GM19240 (cell line): ENCODE measurements around the gene OCA2.

ENCODE experiments used
- DNase-seq: peaks from one replicate; pipeline ENCODE4 v3.0.0; 2011; ENCODE audit warnings: low spot score; ENCODE audit not compliant: insufficient read length

OCA2 gene

DNA sequence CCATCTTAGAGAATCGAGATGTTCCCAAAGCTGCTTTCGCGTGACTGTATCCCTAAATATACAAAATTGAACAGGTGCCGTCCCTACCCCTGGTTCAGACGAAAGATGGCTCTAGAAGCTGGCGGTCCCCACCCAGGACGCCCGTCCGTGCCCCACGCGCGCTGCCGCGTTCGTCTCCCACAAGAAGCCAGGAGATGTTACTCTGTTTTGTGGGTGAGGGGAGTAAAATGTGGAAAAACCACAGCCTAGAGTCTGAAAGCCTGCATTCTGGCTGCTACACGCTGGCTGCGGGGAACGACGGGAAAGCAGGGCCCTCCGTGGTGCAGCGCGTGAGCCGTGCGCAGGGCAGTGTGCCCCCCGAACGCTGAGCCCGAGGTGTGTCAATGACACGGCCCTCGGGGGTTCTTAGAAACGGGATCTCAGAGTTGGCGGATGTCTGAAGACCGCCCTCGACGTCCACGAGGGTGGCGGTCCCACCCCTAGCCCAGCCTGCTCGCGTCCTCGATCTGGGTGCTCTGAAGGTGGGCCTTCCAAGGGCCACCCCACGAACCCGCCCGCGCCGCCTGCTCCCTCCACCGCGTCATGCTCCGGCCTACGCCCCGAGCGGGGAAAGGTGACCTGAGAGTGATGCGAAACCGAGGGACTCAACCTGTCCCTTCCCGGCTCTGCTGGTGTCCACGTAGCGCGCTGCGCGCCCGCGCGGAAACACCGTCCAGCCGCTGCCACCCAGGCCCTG lies 95.6 kb downstream of the OCA2 start:
- DNase-seq: no peak

DNA sequence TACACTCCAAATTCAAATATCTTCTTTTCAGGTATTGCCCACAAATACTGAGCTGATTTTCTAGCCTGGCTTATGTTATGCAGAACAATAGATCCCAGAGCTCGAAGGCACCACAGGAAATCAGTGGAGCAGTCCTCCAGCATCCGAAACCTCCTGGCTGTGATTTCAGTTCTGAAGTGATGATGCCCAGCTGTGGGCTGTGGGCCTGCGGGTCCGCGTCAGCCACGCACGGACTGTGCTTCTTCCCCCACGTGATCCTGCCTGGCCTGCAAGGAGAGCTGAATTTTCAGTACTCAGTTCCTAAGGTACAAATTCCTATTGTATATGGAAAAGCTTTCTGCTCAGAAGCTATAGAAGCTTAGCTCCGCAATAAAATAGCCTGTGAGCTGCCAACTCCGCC lies 96.2 kb downstream of the OCA2 start:
- no peak for DNase-seq

DNA sequence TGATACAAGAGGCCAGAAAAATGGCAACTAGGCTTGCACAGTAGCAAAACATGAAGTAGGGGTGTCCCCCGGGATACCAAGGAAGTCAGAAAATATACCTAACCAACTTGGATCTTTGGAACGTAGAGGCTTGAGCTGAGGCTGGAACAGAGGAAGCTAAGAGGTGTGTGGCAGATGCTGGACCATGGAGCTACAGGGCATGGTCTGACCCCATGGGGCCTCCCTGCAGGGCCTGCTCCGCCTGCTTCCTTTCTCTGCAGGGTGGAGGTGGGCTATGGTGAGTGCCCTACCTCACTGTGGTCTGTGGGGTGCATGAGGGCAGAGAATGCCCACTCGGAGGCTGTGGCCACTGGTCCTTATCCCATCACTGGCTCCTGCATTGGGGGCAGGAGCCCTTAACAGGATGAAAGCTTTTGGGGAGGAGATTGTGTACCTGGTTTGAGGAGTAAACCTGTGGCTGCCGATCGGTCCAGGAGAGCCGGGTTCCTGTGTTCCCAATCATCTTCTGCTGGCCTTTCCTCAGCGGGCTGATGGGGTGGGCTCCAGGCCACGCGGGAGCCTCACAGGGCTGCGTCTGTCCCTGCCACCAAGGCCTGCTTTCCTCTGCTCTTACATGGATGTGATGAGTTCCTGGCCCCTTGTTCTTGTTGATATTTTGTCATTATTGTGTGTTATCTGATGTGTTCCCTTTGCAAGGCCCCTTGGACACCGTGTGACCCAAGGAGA lies 96.8 kb downstream of the OCA2 start:
- DNase-seq: no peak

DNA sequence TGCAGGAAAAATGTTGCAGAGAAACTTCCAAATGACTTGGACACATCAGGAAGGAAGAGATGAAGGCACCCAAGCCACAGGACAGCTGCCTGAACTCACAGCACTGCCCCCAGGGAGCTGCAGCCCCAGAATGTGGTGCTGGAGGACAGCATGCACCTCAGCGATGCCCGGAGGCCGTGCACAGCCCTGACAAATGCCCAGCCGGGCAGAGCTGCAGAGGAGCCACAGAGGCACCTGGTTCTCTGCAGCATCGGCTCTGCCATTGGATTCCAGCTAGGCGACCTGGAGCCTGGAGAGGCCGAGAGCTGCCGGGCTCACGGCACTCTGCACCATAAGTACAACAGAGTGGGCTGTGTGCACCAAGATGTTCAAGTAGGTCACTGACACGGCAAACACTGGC lies 97.5 kb downstream of the OCA2 start:
- no peak for DNase-seq

DNA sequence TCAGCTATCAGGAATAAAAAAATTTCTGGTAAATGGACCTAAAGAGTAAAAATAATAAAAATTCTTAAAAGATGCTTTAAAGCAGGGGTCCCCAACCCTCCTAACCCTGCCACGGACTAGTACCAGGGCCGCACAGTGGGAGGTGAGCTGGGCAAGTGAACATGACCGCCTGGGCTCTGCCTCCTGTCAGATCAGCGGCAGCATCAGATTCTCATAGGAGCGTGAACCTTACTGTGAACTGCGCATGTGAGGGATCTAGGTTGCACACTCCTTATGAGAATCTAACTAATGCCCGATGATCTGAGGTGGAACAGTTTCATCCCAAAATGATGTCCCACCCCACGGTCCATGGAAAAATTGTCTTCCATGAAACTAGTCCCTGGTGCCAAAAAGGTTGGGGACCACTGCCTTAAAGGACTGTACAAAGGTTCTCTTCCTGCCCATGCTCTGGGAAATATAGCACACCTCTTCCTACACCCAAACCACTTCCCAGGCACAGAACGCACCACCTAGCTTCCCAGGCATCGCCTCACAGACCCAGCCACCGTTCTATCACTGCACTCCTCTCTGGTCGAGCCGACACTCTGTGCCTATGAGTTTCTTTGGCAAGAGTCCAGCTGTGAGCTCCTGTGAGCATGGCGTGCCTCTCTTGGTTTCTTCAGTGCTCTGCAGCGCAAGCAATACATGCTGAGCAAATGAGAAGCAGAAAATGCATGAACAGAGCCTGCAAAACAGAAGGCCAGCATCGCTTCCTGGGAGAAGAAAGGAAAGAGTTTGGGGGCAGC lies 104.9 kb downstream of the OCA2 start:
- no peak for DNase-seq

DNA sequence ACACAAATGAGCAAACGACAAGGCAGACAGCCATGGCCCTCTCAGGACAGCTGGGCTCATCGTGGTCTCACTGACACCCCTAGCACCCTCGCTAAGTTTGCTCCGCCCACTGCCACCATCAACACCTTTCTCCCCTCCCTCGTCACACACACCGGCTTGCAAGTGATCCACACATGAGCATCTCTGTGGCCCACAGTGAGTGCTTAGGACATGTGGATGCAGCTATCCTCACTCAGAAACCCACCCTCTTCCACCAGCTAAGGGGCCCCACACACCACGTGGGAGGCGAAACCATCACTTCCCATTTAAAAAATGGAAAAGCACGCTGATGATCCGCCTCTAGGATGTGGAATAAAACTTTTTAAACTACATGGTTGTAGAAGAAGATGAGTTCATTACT lies 105.6 kb downstream of the OCA2 start:
- DNase-seq: no peak

DNA sequence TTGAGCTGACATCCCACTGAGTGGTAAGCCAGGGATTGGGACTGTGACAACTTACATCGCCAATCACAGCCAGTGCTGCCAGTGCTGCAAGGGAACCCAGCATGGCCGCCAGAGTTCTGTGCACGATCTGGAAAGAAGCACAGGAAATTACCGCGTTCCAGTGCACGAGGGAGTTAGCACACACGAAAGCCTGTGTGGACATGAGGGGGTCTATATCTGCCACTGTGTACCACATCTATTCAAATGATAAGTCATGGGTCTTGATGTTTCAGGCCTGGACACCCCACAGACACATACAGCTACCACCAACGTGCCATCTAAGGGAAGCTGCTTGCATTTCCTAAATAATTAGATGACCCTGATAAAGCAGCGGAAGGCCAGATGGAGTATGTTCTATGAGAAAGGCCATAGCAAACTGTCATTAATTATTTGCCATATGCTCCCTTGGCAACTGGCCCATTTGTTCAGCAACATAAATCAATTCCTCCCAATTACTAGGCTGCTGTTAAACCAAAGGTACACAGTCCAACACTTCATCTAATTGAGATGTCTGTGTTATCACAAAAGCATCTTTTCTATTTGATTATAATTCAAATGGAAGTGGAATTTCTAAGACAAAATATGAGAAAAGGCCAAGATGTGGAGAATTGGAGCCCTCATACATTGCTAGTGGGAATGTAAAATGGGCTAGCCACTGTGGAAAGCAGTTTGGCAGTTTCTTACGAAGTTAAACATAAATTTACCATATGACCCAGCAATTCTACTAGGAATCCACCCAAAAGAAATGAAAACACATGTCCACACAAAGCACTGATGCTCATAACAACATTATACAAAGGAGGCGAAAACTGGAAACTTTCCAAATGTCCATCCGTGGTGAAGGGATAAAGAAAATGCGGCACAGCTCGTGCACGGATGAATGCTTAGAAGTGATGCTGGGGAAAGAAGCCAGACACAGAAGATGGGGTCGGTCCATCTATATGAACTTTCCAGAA lies 108.3 kb downstream of the OCA2 start:
- no peak for DNase-seq

DNA sequence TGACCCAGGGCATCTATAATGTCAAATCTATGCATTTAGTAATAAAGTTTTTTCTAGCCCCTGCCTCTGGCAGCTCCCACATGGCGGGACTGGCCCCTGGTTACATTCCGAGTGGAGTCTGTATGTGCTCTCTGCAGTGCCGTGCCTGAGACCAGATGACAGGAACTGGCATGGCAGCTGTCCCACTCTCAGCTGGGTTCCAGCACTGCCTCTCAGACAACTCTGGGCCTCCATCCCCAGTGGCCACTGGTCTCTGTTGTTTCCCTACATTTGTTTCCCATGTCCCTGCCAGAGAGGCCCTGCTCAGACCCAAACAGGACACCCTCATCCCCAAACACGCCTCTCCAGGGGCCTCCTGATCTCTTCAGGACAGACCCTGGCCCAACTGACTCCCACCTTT lies 109.3 kb downstream of the OCA2 start:
- no peak for DNase-seq

DNA sequence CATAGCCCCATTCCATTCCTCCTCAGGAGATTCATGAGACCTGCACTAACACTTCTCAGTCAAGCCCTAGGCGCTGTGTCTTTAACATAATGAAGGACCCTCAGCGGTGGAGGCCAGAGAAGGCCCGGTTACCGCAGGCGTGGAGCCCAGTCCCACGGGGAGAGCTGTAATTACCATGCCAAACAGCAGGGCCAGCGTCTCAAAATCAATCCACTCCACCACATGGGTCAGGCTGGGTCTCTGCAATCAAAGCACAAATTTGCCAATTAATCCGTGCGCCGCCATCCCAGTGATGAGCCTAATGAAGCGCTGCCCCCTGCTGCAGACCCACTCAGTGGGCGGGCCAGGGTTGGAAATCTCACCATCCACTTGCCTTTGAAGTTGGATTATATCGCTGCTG lies 109.7 kb downstream of the OCA2 start:
- no peak for DNase-seq

DNA sequence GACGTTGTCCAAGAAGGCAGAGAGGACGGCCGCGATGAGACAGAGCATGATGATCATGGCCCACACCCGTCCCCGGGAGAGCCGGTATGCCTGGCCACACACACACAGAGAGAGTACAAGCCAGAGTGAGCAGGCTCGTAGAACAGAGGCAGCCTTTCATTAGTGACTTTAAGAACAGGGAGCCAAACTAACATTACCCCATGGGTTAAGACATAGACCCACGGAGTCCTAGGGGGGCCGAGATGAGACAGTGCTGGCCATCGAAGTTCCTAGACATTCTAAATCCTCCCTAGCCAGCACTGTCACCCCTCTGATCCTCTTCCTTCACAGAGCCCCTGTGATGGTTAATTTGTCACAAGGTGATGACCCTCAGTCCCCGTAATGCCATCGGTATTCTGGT lies 114.0 kb downstream of the OCA2 start:
- no peak for DNase-seq

DNA sequence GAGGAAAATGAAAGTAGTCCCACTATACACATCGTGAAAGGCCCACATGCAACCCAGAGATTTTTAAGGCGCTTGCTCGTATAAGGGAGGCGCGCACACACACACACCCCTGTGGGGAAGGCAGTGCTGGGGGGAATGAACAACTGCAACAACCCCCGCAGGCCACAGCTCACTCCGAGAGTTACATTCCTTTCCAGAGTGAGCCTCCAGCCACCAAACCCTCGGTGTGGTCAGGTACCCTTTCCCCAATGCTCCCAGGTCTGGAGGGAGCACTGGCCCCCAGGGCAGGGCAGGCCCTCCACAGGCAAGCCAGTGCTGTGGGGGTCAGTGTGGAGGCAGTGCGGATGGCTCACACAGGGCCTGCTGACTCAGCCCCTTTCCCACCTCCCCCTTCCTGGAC lies 115.6 kb downstream of the OCA2 start:
- DNase-seq: no peak

DNA sequence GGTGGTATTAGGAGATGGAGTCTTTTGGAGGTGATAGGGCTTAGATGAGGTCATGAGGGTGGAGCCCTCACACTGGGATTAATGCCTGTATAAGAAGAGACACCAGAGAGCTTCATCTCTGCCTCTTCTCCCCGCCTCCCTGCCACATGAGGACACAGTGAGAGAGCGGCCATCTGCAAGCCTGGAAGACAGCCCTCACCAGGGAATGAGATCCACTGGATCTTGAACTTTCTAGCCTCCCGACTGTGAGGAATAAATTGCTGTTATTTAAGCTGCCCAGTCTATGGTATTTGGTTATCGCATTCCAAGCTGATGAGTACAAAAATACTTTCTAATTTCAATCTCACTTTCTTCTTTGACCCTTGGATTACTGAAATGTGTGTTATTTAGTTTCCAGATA lies 121.4 kb downstream of the OCA2 start:
- DNase-seq: no peak

DNA sequence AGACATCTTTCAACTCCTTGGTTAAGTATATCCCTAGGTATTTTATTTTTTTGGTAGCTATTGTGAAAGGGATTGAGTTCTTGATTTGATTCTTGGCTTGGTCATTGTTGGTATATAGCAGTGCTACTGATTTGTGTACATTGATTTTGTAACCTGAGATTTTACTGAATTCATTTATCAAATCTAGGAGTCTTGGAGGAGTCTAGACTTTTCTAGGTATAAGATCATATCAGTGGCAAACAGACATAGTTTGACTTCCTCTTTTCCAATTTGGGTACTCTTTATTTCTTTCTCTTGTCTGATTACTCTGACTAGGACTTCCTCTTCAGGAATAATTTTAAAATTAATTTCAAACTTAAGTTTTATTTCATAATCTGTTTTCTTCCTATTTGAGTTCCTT lies 125.2 kb downstream of the OCA2 start:
- no peak for DNase-seq

DNA sequence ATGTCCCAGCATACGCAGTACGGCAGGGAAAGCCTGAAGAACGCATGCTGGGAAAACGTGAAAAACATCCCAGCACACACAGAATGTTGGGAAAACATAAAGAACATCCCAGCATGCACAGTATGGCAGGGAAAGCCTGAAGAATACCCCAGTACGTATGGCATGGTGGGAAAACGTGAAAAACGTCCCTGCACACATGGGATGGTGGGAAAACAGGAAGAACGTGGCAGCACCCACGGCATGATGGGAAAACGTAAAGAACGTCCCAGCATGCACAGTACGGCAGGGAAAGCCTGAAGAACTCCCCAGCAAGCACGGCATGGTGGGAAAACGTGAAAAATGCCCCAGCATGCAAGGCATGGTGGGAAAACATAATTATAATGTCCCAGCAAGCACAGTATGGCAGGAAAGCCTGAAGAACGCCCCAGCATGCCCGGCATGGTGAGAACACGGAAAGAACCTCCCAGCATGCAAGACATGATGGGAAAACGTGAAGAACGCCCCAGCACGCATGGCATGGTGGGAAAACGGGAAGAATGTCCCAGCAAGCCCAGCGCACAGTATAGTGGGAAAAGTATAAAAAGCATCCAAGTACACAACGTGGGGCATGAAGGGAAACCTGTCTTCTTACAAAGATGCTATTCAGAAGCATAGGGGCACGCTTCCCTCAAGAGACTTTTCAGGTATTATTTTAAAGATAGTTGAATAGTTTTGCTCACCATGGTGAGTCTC lies 128.3 kb downstream of the OCA2 start:
- no peak for DNase-seq

DNA sequence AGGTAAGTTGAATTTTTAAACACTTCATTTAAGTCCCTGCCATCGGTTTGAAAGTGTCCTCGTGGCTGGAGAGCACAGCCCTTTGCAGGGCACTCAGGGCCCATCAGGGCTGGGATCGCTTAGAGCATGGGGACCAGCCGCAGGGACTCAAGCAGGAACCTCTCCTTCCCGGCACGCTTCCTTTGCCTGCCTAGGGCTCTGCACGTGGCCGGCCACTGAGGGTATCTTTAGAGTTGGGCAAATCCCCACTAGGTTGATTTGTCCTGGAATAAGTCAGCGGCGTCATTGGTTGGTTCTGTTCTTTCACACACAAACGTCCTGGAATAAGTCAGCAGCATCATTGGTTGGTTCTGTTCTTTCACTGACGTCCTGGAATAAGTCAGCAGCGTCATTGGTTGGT lies 131.6 kb downstream of the OCA2 start:
- DNase-seq: no peak

DNA sequence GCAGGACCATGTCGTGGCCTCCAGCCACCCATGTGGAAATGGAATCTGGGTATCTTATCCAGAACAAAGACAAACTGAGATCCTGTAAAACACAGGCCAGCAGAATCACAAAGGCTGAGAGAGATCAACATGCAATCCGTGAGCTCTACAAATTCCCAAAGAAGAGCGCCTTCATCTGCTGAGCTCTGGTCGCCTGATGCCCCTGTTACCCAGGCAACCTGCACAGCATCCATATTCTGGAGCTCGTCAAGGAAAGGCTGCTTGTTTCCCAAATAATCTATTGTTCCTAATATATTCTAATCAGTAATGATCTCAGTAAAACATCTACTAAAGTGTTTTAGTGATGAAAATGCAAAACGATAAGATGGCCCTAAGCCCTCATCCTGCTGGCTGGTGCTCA lies 133.6 kb downstream of the OCA2 start:
- DNase-seq: no peak

DNA sequence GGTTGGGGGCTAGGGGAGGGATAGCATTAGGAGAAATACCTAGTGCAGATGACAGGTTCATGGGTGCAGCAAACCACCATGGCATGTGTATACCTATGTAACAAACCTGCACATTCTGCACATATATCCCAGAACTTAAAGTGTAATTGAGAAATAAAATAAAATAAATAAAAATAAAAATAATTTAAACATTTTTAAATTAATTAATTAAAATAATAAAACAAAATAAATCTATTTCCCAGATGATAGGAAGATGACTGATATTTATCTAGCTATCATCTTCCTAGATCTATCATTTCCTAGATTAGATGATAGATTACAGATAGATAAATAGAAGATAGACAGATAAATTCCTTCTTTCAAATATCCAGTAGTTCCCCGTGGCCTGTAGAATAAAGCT lies 137.3 kb downstream of the OCA2 start:
- no peak for DNase-seq

DNA sequence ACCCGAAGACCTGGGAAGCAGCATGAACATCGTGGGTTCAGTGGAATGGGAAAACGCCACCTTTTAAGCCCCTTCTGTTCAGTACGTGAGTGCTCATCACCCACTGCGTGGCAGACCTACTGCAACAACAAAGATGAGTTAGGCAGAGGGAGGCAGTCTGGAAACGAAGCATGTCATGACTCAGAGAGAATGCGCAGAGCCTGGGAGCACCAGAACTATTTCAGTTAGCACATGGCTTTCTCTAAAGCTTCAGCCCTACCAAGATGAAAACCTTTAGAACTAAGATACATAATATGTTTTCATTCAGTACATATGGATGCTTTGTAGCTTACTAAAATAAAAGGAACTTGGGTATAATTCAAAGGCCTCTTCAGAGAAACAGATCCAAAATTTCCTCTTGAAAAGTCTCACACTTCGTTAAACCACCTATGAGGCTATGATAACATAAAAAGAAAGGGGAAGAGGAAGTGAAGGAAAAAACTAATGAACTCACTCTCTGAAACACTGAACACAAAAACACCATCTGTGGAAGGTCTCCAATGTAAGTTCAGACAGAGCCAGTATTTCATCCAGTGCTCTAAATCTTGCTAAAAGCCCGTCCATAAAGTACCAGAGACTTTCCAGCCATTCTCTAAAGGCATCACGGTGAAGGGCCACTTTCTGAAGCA lies 140.1 kb downstream of the OCA2 start:
- no peak for DNase-seq

DNA sequence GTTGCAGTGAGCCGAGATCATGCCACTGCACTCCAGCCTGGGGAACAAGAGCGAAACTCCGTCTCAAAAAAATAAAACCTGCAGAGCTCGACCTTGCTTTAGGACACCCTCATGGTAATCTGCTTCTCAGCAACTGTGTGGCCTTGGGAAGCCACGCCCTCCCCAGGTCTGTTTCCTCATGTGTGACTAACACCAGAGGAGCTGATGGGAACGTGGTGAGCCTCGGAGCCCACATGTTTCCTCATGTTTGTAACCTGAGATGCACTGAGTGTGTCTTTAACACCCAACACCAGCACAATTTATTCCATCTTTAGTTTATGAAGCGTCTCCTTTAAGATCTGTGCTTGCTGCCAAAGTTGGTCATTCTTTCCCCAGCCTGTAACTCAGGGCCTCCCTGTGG lies 142.8 kb downstream of the OCA2 start:
- DNase-seq: no peak

DNA sequence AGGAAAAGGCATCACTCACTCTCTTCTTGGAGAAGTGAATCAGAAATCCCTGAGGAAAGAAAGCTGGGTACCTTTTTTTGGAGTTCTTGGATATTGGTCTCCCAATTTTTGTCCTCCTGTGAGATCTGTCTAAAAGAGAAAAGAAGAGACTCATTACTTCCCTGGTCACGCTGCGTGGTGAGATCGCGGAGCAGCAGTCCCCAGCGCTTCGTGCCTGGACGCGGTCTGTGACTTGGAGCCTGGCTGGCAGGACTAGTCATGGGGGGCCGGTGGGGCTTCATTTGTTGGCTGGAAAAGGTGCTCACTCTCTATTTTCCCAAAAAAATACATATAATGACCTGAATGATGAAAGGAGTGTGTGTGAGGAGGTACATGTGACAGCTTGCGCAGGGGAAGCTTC lies 144.0 kb downstream of the OCA2 start:
- DNase-seq: no peak
